KBM-7 (cell line): ENCODE results near the gene VRTN.
"Not testable (repeated sequence)": the region's sequence is repeated elsewhere in the genome, so short reads cannot be mapped to it uniquely, and the experiment has no call there.

ENCODE experiments used
- DNase-seq: peaks from one replicate; pipeline ENCODE4 v3.0.0-alpha.2; 2015
- in situ Hi-C: fragments of 300-500 bp; cut with MboI; formaldehyde crosslinking; loops from 2 replicates; pipeline ENCODE4 v1.14.3; 2020; ENCODE audit warnings: low sequenced_read_pairs, low pct_unique_long_range_greater_than_20kb, mixed read lengths

Gene VRTN, protein sequence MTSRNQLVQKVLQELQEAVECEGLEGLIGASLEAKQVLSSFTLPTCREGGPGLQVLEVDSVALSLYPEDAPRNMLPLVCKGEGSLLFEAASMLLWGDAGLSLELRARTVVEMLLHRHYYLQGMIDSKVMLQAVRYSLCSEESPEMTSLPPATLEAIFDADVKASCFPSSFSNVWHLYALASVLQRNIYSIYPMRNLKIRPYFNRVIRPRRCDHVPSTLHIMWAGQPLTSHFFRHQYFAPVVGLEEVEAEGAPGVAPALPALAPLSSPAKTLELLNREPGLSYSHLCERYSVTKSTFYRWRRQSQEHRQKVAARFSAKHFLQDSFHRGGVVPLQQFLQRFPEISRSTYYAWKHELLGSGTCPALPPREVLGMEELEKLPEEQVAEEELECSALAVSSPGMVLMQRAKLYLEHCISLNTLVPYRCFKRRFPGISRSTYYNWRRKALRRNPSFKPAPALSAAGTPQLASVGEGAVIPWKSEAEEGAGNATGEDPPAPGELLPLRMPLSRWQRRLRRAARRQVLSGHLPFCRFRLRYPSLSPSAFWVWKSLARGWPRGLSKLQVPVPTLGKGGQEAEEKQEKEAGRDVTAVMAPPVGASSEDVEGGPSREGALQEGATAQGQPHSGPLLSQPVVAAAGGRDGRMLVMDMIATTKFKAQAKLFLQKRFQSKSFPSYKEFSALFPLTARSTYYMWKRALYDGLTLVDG

DNA sequence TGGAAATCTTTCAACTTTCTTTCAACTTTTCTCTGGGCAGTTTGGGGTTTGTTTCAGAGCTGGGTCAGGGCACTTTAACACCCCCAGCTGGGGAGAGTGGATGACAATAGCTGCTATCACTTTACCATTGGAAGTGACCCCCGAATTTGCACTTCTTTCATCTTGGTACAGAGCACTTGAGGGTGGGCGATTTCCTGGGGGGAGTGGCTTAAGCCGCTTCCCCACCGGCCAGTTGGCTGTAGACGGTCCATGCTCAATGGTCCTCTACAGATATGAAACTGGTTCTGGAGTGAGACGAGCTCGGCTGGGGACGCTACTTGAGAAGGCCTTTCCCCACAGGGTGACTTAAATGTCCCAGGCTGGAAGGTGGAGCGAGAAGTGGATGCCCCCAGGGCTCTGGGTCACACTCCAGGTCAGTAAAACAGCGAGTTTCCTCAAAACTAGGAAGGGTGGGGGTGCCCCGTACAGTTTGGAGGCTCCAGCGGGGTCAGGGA lies at the start of gene VRTN:
VRTN (plus strand) TSS at position 231 of the 494 bp plus-strand sequence. CDS start 8,313 bp downstream, outside the sequence.
- in situ Hi-C loops = no loop called here
- DNase-seq = no peak

DNA sequence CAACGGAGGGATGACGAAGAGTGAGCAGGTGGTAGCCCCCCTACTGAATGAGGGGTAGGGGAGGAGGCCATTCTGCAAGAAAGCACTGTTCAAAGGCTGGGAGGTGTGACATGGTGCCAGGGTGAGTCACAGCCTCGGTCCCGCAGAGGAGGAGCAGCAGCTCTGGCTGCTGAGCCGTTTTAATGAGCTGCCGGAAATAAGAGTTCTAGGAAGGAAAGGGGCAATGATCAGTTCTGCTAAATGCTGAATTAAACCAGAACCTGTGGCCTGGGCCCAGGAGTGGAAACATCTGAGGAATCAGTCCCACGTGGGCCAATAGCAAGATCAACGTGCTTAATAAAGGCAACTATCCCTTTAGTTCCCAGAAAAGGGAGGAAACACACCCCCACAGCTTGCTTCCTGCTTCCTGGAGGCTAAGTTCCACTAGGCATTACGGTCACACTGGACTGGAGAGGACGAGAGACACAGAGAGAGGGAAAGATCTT lies 49.2 kb upstream of the VRTN start:
- peak; percentile 67 for DNase-seq
- in situ Hi-C loops = no loop called here

- DNase-seq = no peak
- in situ Hi-C loops = no loop called here
These were observed 46.6 kb upstream of the VRTN start for GRCh38 chr14:74301594-74302151.

DNA sequence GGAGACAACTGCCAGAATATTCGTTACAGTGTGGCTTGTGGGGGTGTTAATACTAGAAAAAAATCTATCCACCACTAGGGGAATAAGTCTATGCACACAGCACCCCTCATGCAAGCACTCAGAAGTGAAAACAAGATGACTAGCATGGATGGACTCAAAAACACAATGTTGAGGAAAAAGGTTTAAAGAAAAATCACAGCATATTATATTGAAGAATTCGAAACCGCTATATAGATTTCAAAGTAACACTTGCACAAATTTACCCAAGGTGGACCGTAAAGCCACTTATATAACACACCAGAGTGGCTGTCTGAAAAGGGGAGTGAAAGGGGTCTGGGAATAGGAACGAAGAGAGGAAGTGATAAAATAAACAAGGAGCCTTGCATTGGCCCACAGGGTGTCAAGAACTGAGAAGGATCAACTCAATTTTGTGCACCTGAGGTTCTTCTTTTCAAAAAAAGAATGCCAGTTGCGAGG lies 46.1 kb upstream of the VRTN start:
- in situ Hi-C loops = no loop called here
- DNase-seq = peak; percentile 75

DNA sequence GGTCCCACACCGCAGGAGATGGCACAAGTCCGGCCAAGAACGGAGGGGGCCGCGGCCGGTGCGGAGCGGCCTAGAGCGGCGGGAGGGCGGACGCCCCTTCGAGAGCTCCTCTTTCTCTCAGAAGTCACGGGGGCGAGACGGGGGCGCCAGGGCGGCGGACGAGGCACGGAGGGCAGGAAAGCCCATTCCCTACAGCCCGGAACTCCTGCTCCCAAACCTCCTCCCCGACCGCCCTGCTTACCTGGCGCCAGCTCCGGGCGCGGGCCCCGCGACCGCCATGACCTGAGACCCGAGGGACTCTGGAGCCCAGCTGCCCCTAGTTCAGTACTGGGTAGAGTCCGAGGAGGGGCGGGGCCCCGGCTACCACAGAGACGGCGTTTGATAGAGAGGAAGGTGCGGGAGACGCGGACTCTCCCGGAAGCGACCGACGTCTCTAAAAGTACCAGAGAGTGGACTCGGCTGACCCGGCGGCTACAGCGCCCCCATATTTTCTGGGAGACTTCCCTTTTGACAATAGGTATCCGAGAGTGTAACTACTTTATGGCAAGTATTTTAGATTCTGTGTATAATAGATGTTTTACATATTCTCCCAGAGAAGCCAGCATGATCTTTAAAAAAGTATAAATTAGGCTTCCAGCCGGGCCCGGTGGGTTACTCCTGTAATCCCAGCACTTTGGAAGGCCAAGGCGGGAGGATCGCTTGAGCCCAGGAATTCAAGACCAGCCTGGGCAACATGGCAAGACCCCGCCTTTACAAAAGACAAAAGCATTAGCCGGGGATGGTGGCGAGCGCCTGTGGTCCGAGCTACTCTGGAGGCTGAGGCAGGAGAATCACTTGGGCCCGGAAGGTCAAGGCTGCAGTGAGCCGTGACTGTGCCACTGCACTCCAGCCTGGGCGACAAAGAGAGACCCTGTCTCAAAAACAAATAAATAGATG lies 45.4 kb upstream of the VRTN start, which contains the start of gene ABCD4:
ABCD4 (minus strand) TSS at position 301 of the 936 bp plus-strand sequence; CDS start at position 279, 22 bp downstream.
- in situ Hi-C loops = no loop called here
- peak; percentile 93 for DNase-seq

- no peak for DNase-seq
These were observed 39.6 kb upstream of the VRTN start for GRCh38 chr14:74308695-74309094.

DNA sequence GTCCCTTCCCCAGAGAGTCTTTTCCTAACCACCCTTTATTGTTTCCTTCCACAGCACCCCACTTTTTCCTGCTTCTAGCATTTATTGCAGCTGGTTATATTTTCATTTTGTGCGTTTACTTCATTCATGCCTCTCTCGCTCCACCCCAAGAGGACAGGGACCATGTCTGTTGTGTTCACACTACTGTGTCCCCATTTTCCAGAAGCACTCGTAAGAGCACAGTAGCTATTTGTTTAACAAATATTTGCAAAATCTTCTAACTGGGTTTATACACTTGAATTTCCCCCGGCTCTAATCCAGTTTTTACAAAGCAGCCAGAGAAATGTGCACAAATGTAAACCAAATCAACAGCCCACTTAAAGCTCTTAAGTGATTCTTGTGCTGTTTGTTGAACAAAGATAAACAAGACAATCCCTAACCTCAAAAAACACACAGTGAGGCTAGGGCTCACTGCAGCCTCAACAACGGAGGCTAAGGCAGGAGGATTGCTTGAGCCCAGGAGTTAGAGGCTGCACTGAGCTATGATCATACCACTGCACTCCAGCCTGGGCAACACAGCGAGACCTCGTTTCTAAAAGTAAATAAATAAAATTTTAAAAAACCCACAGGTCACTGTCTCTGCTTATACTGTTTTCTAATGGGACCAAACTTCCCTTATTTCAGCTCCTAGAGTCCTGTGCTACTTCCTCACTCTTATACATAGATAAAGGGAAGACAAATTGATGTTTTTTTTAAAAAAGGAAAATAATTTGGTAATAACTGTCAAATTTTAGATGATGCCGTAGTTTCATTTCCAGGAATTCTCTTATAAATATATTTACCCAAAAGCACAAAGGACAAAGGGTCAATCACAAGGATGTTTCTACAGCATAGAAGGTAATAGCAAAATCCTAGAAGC lies 38.9 kb upstream of the VRTN start:
- in situ Hi-C loops = no loop called here
- no peak for DNase-seq

More at GRCh38 chr14:74308695-74309094, 39.6 kb upstream of the VRTN start:
- in situ Hi-C loops = no loop called here

GRCh38 chr14:74312161-74312560 lies 36.1 kb upstream of the VRTN start:
- in situ Hi-C loops = no loop called here

GRCh38 chr14:74313601-74314000 lies 34.7 kb upstream of the VRTN start:
- no peak for DNase-seq
- in situ Hi-C loops = no loop called here

More at GRCh38 chr14:74312161-74312560, 36.1 kb upstream of the VRTN start:
- no peak for DNase-seq

GRCh38 chr14:74314576-74314975 lies 33.7 kb upstream of the VRTN start:
- DNase-seq = no peak
- in situ Hi-C loops = no loop called here

DNA sequence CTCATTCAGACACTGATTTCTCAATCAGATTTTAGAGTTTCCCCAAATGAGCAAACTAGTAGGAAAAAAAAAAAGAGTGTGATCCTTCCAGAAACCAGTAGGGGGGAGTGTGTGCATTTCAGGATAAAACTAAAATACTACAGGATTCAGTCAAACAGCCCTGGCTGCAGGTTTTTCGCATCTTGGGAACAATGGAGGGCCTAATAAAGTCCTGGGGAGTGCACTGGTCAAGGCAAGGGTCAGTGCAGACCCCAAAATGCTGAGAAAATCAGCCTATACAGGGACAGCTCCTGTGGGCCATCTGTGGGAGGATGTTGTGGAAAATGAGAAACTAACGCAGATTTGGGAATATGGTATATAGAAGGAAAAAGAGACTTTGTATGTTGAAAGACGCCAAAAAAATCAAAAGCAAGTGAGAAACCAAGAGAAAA lies 23.3 kb upstream of the VRTN start:
- DNase-seq = peak; percentile 56
- in situ Hi-C loops = no loop called here

DNA sequence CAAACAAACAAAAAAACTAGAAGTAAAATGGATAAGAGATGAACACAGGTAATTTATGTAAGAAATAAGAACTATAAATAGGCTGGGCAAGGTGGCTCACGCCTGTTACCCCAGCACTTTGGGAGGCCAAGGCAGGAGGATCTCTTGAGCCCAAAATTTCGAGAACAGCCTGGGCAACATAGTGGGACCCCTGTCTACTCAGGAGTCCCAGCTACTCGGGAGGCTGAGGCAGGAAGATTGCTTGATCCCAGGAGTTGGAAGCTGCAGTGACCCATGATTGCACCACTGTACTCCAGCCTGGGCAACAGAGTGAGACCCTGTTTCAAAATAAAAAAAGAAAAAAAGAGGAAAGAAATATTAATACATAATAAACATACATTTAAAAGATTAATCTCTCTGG lies 22.8 kb upstream of the VRTN start:
- no peak for DNase-seq
- in situ Hi-C loops = no loop called here

DNA sequence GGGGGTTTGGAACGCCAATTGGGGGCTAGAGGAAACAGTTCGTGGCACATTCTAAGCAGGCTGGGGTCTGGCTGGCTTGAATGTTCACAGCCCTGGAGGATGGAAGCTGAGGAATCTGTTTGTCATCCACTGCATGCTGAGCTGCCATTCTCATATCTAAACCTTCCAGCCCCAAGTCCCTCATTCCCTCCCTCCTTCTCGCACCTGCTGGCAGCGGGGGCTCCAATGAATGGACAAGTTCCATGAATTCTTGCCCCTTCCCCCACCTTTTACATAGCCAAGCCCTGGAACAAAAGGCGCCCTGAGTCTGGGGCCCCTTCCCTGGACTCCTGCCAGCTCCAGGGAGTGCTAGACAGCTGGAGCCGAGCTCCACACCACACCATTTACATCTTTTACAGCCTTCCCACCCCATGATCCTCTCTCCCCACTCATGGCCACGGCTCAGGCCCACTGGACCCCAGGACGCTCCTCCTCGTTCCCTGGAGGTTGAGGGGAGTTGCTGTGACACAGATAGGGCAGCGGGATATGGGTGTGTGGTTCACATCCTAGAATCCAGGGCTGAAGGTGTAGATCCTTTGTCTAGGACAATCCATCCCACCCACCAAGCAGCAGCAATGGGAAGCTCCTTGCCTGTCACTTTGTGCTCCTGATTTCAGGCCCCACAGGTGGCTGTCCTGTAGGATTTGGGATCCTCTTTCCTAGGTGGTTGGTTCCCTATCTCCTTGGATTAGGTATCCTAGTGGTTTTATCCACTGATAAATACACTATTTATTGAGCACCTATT lies 21.7 kb upstream of the VRTN start:
- no peak for DNase-seq
- in situ Hi-C loops = no loop called here

- DNase-seq, in situ Hi-C loops: not testable (repeated sequence)
These were observed 18.2 kb upstream of the VRTN start for GRCh38 chr14:74329950-74330552.

- in situ Hi-C loops = no loop called here
- no peak for DNase-seq
These were observed 14.4 kb upstream of the VRTN start for GRCh38 chr14:74333909-74334308.

GRCh38 chr14:74346341-74346740 lies 1.9 kb upstream of the VRTN start:
- DNase-seq = no peak
- in situ Hi-C loops = no loop called here
